Measurements from ENCODE around the gene HS3ST4.

HS3ST4 gene
- total RNA-seq, result 0 to 0.49 (median 0) reads per million in 18 experiments

DNA sequence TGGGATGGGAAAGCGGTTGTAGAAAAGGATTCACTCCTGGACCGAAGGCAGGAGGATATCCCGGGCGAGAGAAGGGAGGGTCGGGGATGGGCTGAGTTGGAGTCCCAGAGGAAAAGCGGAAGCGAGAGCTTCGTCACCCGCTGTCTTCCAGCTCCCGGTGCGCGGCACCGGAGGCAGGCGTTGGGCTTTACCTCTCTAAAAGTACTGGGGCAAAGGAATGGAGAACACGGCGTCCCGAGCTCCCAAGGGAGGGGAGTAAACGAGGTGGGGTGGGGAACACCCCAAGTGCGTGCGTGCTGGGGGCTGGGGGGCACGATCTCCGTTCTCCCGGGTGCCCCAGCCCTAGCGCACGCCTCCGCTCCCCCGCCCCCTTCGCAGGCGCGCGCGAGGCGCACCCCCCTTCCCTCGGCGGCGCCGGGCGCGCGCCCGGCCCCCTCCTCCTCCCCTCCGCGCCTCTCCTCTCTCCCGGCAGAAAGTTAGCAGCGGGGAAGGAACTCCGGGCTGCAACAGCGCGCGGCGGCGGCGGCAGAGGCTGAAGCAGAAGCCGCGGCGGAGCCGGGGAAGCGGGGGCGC lies at the start of gene HS3ST4:
Gene HS3ST4 (plus strand): TSS at position 441 of the 573 bp plus-strand sequence.
- DNase-seq, result peak in 1 of 2 donors; percentile 2

DNA sequence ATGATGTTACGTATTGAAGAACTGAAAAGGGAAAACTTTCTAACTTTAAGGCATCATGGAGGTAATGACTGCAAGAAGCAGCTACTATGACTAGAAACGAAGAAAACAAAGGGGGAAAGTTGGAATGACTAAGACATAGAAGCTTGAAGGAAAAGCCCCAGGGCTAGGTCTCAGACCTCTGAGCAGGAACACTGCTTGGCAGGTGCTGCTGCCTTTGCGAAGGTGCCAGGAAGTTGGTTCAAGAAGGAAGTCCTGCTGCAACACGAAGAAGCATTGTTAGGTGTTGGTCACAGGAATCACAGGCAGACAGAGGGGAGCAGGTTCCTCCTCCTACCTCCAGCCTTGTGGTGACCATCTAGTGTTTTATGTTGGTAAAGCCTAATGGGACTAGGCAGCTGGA lies 48.1 kb upstream of the HS3ST4 start:
- DNase-seq, result no peak

DNA sequence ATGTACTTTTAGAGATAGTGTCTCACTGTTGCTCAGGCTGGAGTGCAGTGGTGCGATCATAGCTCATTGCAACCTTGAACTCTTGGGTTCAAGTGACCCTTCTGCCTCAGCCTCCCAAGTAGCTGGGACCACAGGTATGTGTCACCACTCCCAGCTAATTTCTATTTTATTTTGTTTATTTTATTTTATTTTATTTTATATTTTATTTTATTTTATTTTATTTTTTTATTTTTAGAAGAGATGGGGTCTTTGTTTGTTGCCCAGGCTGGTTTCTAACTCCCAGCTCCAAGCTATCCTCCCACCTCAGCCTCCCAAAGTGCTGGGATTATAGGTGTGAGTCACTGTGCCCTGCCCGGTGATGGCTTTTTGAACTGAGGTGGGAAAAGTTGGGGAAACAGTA lies 35.1 kb upstream of the HS3ST4 start:
- DNase-seq, result no peak

DNA sequence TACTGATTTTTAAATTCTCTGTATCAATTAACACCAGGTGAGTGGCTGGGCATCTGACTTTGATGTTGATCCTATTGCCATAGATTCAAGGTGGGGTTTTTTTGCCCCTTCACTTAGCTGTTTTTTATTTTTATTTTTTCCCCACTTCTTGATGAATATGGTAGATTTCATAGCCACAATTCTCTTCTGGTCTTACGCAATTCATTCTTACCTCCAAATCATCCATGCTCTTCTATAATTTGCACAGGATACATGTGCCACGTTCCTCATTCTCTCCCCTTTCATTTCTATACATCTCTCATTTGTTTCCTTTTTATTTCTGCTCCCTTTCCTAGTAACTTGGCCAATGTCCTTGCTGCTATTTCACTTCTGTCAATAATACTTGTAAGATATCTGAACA lies 14.9 kb upstream of the HS3ST4 start:
- DNase-seq, result no peak

DNA sequence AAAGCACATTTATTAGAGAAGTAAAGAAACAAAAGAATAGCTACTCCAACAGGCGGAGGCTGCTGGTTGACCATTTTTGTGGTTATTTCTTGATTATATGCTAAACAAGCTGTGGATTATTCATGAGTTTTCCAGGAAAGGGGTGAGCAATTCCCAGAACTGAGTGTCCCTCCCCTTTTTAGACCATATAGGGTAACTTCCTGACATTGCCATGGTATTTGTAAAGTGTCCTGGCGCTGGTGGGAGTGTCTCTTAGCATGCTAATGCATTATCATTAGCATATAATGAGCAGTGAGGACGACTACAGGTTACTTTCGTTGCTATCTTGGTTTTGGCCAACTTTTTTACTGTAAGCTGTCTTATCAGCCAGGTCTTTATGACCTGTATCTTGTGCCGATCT lies 12.2 kb upstream of the HS3ST4 start:
- DNase-seq, result no peak

DNA sequence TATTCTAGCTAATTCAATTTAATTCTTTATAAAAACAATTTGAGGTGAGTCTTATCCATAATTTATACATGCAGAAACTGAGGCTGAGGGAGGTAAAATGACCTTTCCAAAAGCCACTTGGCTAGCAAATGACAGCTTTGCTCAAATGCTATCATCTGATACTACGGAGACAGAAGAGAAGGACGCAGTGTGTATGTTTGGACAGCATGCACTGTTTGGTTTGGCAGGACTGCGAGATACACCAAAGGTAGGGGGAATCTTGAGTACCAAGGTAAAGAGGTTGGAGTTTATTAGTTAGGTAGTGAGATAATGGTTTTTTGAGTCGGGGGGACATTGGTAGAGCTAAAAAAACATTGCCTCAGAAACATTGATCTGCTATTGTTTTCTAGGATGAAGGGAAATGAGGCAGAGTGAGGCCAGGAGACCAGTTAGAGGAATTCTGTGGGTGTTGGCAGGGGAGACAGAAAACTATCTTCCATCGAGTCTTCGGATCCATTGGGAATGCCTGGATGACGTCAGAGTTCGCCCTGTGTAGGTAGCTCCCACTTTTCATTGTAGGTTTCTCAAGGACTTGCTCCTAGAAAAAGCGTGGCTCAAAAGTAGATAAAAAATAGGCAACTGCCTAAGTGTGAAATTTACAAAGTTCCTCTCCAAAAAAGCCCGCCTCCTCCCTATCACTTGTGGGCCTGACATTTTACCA lies 2.5 kb upstream of the HS3ST4 start:
- DNase-seq, result no peak

DNA sequence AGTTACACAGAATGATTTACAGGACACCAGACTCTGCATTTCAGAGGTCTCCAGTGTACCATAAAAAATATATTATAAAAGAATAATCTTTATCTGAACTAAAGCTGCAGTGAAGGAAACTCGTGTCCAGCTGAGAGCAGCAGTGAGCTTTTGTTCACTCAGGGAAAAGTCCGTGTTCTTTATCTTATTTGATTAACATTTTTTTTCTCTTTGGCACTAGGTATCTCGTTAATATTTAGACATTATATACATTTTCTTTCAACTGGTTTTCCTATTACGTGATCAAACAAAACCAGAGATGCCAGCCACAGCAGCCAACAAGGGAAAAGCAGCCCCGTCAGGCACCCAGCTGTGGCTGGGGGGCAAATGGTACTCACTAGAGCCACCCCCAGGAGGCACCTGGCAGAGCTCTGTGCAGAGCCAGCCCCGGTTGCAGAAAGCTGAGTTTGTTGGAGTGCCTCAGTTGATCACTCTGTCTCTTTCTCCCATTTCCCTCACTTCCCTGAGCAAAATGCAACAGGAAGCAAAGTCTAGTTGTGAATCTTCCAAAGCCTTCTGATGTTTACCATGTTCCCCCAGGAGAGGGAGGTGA lies 1.1 kb upstream of the HS3ST4 start:
- DNase-seq, result no peak

DNA sequence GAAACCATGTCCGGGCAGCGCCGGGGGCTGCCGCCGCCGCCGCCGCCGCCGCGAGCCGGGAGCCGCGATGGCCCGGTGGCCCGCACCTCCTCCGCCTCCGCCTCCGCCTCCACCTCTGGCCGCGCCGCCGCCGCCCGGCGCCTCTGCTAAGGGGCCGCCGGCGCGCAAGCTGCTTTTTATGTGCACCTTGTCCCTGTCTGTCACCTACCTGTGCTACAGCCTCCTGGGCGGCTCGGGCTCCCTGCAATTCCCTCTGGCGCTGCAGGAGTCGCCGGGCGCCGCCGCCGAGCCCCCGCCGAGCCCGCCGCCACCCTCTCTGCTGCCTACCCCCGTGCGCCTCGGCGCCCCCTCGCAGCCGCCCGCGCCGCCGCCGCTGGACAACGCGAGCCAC lies 587 bp downstream of the HS3ST4 start:
- DNase-seq, result no peak

DNA sequence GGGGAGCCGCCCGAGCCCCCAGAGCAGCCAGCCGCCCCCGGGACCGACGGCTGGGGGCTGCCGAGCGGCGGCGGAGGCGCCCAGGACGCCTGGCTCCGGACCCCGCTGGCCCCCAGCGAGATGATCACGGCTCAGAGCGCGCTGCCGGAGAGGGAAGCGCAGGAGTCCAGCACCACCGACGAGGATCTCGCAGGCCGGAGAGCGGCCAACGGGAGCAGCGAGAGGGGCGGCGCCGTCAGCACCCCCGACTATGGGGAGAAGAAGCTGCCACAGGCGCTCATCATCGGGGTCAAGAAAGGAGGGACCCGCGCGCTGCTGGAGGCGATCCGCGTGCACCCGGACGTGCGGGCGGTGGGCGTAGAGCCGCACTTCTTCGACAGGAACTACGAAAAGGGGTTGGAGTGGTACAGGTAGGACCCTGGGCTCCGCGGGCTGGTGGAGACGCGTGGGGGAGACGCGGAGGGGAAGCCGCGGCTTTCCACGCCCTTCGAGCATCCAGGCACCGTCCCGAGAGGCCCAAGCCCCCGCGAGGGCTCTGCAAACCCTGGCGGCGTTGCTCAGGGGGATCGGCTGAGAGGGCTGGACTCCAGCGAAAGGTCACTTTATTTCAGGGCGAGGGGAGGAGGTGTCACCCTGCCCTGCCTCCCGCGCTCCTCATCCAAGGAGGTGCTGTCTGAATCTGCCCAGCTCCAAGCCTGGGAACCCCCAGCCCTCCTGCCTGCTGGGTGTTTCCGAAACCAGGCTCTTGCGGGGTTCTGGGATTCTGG lies 1.2 kb downstream of the HS3ST4 start:
- DNase-seq, result no peak

DNA sequence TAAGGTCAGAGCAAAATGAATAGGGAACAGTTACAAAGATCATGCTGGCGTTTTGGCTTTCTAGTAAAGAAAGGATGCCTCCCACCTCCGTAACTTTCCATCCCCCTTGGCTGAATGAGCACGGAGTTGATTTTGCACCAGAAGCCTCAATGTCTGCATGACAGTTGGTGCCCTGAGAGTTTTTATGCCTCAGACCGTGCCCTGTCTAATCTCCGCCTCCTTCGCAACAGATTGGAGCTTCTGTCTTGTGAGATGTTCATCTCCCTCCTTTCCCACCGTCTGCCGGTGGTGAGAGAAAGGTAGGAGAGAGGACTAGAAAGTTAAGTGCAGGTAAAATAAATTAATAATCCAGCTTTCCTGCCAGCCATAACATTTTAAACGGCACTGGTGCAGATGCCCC lies 1.9 kb downstream of the HS3ST4 start:
- no peak for DNase-seq

DNA sequence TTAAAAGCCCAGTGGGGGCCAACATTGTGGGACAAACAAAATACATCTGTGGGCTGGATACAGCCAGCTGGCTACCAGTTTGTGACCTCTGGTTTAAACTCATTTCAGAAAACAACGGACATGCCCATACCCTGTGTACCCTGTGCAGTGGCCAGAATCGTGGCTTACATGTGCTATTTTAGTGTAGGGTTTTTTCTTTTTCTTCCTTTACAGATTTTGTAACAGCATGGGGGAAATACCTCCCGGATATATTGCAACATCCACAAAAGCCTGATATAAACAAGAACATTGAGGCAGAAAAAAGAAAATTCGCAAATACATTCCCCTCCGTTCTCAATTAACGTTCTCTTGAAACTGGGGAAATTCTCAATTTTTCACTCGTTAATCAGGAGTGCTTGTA lies 7.3 kb downstream of the HS3ST4 start:
- DNase-seq, result peak; percentile 1 to 34

DNA sequence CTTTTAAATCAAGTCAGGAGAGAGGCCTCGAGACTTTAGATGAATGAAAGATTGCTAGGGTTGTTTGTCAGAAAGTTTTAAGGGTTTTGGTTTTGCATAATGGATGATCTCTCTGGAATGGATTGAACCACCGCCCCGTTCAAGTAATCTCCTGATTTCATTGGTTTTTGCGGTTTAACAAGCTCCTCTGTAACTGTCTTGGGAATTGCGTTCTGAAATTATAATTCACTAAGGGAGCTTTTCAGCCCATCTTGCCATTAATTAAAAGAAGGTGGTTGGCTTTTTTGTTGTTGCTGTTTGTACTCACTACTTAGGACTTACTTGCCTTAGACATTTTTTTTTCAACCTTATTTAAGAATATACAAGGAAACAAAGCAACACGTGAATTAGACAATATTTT lies 8.8 kb downstream of the HS3ST4 start:
- DNase-seq, result no peak

DNA sequence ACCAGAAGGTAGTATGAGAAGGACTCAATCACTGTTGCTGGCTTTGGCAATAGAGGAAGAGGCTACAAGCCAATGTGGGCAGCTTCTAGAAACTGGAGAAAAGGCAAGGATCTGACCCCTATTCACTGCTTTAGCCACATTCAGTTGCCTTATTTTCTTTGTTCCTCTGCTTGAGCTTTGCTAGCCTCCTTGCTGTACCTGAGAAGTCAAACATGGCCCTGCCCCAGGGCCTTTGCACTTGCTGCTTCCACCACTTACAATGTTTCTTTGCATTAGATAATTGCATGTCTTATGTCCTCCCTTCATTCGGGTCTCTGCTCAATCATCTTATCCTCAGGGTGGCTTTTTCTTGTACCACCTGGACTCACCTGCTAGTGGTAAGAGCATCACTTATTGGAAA lies 15.8 kb downstream of the HS3ST4 start:
- DNase-seq, result no peak

DNA sequence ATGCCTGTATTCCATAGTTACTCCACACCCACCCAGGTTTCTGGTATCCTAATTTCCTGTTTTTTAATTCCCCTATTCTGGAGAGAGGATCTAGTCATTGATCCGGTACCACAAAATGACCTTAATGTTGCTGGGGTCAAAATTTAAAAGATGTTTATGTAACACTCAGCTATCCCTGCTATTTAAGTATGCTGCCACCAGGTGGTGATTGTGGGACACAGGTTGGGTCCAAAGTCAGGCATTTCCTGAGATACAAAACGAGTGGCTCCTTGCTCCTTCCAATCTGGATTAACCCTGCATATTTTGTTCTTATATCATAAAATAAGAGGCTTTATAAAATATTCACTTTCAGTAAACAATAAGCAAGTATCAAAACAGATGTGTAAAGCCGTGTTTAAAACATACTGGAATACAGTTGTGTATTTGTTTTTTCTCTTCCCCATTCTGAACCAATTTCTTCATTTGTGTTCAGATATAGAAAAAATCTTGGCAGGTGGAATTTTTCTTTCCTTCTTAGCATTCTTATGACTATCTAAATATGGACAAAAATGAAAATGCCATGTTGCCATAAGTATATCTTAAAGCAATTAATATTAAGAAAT lies 16.3 kb downstream of the HS3ST4 start:
- DNase-seq, result peak; percentile 16 to 21

DNA sequence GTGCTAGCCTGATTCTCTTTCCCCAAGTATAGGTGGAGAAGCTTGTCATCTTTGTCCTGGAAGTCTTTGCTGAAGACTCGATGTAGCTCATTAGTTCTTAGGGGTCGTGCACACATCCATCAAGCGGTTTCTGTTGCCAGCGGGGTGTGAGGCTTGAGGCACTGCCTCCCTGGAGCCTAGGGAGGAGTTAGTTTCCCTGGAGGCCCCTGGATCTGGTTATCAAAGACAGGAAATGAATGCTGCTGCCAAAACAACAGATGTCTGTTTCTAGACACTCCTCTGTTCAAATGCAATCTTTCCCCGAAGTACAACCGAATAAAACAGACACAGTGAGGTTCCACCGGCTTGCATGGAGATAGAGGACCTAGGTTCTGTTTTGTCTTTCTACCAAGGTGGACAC lies 17.5 kb downstream of the HS3ST4 start:
- DNase-seq, result no peak

DNA sequence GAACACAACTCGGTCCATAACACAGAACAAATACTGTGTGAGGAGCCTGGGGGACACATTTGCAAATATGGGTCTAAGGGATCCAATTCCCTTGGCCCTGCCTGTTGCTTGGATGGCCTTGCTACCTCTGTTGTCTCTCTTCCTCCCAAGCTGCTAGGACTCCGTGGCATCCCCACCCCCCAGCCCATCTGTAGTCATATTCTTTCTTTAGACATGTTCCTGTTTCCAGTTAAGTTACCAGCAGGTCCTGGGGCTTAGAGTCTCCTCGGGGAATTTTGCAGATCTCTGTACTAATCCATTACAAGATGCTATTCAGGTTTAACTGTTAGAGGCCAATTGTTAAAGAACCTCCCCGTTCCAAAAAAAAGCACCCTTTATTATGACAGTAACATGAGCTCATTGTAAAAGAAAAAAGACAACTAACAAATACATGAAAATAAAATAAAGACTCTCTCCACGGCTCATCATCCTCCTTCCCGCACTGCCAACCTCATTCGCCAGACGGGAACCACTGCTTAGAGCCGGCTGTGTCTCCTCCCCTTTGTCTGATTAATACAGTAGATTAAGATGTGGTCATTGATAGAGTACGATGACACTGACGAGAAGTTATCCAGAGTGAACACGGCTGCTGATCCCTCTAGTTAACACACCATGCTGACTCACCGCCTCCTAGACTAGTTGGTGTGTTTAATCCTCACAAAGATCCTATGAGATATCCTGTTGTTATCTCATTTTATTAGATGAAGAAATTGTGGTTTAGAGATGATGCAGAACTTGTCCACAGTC lies 22.2 kb downstream of the HS3ST4 start:
- DNase-seq, result no peak

DNA sequence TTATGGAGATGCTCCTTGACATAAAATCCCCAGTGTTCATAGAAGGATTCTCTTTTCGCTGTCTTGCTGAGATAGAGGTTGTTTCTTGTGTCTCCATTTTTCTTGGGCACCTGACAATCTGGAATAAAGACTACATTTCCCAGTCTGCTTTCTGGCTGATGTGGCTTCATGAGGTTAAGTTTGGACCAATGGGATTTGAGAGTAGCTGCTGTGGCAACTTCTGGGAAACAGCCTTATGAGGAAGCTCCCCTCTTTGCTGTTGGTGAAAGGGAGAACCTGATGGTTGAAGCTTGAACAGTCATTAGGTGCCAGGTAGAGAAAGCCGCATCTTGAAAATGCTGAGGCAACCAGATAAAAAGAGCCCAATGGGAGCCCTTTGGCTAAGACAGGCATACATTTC lies 24.4 kb downstream of the HS3ST4 start:
- no peak for DNase-seq

DNA sequence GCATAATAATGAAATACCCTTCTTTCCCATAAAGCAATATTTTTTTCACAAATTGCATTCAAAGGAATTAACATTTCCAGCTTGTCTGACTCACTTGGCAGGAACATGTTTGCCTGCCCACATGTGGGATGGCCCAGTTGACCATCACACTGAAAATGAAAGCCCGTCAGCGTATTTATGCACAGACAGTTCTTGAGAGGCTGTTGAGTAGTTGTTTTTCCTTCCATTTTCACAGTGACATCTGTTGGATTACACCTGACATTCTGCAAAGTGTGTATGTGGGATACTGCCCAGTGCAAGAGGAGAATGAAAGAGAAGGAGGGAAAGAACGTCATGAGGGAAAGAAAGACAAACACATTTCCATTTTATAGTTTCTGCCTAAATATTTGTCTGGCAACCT lies 29.7 kb downstream of the HS3ST4 start:
- no peak for DNase-seq

DNA sequence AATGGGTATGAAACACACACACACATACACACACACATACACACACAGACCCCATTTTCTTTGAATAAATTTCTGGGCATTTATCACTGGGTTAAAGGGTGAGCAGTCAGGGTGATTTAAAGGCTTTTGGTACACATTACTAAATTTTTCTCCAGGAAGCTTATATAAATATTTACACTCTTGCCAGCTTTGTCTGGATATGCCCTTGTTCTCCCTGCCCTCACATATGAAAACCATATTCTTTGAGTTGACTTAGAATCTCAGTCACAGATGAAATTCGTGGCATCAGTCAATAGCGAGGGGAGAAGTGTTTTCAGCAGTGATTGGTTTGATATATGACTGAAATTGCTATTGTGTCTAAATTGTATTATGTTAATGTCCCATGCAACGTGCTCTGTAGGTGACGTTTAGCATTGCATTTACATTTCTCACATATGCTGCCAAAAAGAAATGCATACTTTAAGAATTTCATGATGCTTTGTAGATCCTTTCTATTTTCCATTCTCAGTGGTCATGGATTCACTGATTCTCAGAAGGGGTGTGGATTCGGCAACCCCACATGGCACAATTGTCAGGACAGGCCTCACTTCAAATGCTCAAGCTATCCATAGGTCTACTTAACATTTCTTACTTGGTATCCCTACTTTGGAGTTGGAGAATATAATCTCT lies 34.8 kb downstream of the HS3ST4 start:
- DNase-seq, result no peak

DNA sequence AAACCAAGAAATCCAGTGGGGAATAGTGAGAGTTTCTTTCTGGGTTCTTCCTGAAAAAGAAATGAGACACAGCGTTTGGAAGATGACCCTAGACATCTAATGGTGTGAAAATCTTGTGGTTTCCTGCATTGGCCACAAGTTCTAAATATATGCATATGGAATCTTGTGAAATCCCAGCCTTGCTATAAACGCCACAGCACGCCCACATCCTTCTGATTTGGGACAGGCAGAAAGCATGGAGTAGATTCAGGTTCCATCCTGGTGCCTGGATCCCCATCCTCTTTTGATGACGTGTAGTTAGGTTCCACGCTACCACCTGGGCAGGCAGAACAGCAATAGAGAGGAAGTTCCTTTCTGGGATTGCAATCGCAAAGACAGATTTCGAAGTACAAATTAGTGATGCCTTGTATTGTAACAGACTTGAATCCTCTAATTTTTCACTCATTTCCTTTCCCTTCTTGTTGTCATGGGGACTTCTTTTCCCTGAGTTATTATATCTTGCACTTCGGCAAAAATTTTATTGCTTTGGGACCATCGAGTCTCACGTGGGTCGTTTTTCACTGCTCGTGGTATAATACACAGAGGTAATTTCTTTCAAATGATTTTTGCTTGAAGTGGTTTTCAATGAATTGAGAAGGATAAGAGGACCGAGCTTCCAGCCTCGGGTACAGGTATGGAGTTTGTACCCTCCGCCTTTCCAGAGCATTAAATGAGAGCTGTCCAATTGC lies 37.6 kb downstream of the HS3ST4 start:
- DNase-seq, result peak in 1 of 2 donors; percentile 7

DNA sequence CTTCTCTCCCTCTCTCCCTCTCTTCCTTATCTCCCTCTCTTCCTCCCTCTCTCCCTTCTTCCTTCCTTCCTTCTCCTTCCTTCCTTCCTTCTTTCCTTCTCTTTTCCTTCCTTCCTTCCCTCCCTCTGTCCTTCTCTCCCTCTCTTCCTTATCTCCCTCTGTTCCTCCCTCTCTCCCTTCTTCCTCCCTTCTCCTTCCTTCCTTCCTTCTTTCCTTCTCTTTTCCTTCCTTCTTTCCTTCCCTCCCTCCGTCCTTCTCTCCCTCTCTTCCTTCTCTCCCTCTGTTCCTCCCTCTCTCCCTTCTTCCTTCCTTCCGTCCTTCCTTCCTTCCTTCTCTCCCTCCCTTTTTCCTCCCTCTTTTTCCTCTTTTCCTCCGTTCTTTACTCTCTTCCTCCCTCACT lies 38.6 kb downstream of the HS3ST4 start:
- no peak for DNase-seq
